Esophagus muscularis mucosa (tissue), 3 donors: Measurements from ENCODE around the gene HPDL.

Experiments used
- CTCF ChIP-seq, 3 experiments: fragments of 200-600 bp in 2 of 3; fragments of 450-650 bp in 1 of 3; sonication (generic) in 2 of 3; IDR thresholded peaks; one replicate each; pipeline ENCODE4 v1.5.1; 2017 to 2019; ENCODE audit warnings: antibody characterized with exemption in 3 of 3, mild to moderate bottlenecking in 2 of 3, moderate library complexity in 1 of 3
- POLR2AphosphoS5 ChIP-seq, 2 donors: sonication (generic); formaldehyde crosslinking; IDR thresholded peaks; one replicate each; pipeline ENCODE4 v1.6.1; 2017; ENCODE audit warnings: antibody characterized with exemption in 2 of 2

GRCh38 chr1:45344499-45344898 is 17.8 kb downstream of the HPDL start:
- TF ChIP-seq CTCF (IDR thresholded peaks at IDR 0.05) (no peak), POLR2AphosphoS5 (IDR thresholded peaks at IDR 0.05) (no peak)
